Osteoblast (primary cell): ENCODE data around the gene SPTLC3. TPM values are rescaled to one million over a fixed set of nuclear protein-coding genes. Genes with fewer than 3 reads are reported as not detected.

Experiments used
- DNase-seq: peaks from one replicate; pipeline ENCODE4 v3.0.0; 2011; ENCODE audit warnings: low spot score, mixed read lengths; ENCODE audit not compliant: insufficient read length; ENCODE audit errors: missing footprints
- H2AFZ ChIP-seq: 2 replicates; pipeline ENCODE4 v1.6.0; 2011; ENCODE audit warnings: mild to moderate bottlenecking, low read length
- H3K27ac ChIP-seq: 2 replicates; pipeline ENCODE4 v1.5.1; 2011; ENCODE audit warnings: mild to moderate bottlenecking, low read depth, low read length, moderate library complexity
- H3K27me3 ChIP-seq: 2 replicates; pipeline ENCODE4 v1.6.0; 2012; ENCODE audit warnings: mild to moderate bottlenecking, control low read depth, inconsistent platforms, low read length, moderate library complexity; ENCODE audit not compliant: insufficient read depth
- H3K36me3 ChIP-seq: 2 replicates; pipeline ENCODE4 v1.5.1; 2011; ENCODE audit warnings: mild to moderate bottlenecking, low read length, control low read depth, moderate library complexity; ENCODE audit not compliant: insufficient read depth
- H3K4me1 ChIP-seq: 2 replicates; pipeline ENCODE4 v1.5.1; 2011; ENCODE audit warnings: mild to moderate bottlenecking, low read length, control low read depth, moderate library complexity; ENCODE audit not compliant: insufficient read depth
- H3K4me2 ChIP-seq: 2 replicates; pipeline ENCODE4 v1.6.0; 2011; ENCODE audit warnings: mild to moderate bottlenecking, low read length; ENCODE audit not compliant: insufficient read depth
- H3K4me3 ChIP-seq: fragments of 200-600 bp; sonication (generic); 3 replicates; pipeline ENCODE4 v1.5.1; 2012; ENCODE audit warnings: mild to moderate bottlenecking, low read length, inconsistent platforms; ENCODE audit not compliant: insufficient read depth
- H3K79me2 ChIP-seq: 2 replicates; pipeline ENCODE4 v1.6.0; 2012; ENCODE audit warnings: mild to moderate bottlenecking, low read length, control low read depth, inconsistent platforms; ENCODE audit not compliant: insufficient read depth
- H3K9me3 ChIP-seq: 2 replicates; pipeline ENCODE4 v1.5.1; 2011; ENCODE audit warnings: low read depth, low read length, control low read depth
- H4K20me1 ChIP-seq: 2 replicates; pipeline ENCODE4 v1.6.0; 2012; ENCODE audit warnings: mild to moderate bottlenecking, low read length, control low read depth; ENCODE audit not compliant: insufficient read depth
- total RNA-seq: library from RNA; depleted of rRNA; stranded (reverse); fragments of >200 nt; gene quantifications from 2 replicates; pipeline ENCODE4 v1.2.3, GENCODE V29; 2012
- TF ChIP-seq, protein P1 (sequence below): IDR thresholded peaks from 2 replicates; pipeline ENCODE4 v1.5.1; 2011; ENCODE audit warnings: mild to moderate bottlenecking, low read depth, low read length, moderate library complexity; ENCODE audit errors: extremely low read depth

The SPTLC3 gene
- total RNA-seq, 1 donor, result 14.8 TPM

DNA sequence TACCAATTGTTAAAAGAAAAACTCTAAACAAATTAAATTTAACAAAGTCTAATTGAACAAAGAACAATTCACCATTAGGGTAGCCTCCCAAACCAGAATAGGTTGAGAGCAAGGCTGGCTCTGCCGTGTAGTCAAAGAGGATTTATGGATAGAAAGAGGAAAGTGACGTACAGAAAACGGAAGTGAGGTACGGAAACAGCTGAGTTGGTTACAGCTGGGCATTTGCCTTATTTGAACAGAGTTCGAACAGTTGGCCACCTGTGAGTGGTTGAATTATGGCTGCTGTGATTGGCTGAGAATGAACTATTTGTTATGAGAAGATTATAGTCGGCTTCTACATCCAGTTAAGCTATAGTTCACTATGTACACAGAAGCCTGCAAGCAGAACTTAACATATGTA, 193.8 kb downstream of the SPTLC3 start:
- H4K20me1 ChIP-seq, result no peaks in the 10 kb centered on the region
- no peak for DNase-seq
- no peaks in the 10 kb centered on the region for H3K9me3 ChIP-seq
- no peak overlapping the region for H3K4me2 ChIP-seq
- H3K27me3 ChIP-seq, result peaks cover 2% of the 10 kb centered on the region
- H3K36me3 ChIP-seq, result no peaks in the 10 kb centered on the region
- no peak overlapping the region for H2AFZ ChIP-seq
- no peaks in the 10 kb centered on the region for H3K79me2 ChIP-seq
- TF ChIP-seq, protein P1, sequence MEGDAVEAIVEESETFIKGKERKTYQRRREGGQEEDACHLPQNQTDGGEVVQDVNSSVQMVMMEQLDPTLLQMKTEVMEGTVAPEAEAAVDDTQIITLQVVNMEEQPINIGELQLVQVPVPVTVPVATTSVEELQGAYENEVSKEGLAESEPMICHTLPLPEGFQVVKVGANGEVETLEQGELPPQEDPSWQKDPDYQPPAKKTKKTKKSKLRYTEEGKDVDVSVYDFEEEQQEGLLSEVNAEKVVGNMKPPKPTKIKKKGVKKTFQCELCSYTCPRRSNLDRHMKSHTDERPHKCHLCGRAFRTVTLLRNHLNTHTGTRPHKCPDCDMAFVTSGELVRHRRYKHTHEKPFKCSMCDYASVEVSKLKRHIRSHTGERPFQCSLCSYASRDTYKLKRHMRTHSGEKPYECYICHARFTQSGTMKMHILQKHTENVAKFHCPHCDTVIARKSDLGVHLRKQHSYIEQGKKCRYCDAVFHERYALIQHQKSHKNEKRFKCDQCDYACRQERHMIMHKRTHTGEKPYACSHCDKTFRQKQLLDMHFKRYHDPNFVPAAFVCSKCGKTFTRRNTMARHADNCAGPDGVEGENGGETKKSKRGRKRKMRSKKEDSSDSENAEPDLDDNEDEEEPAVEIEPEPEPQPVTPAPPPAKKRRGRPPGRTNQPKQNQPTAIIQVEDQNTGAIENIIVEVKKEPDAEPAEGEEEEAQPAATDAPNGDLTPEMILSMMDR, result no peak
- H3K4me1 ChIP-seq, result no peaks in the 10 kb centered on the region
- H3K4me3 ChIP-seq, result no peak overlapping the region
- H3K27ac ChIP-seq, result no peak overlapping the region

DNA sequence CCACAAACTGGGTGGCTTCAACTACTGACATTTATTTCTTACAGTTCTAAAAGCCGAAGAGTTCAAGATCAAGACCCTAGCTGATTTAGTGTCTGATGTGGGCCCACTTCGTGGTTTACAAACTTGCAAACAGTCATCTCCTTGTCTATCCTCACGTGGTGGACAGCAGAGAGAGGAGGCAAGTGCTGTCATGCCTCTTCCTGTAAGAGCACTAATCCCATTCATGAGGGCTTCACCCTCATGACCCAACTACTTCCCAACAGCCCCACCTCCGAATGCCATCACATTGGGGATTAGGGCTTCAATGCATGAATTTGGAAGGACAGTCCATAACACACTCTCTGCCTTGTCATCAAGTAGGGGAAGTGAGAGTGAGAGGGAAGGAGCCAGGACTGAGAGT, 196.7 kb downstream of the SPTLC3 start:
- Histone ChIP-seq H3K27ac (no peak overlapping the region), H3K4me1 (no peaks in the 10 kb centered on the region), H3K4me2 (no peak overlapping the region), H2AFZ (no peak overlapping the region), H3K36me3 (no peaks in the 10 kb centered on the region), H3K9me3 (no peaks in the 10 kb centered on the region), H4K20me1 (no peaks in the 10 kb centered on the region), H3K27me3 (peaks cover 3% of the 10 kb centered on the region), H3K79me2 (no peaks in the 10 kb centered on the region), H3K4me3 (no peak overlapping the region)
- TF ChIP-seq, protein P1, result no peak
- no peak for DNase-seq

DNA sequence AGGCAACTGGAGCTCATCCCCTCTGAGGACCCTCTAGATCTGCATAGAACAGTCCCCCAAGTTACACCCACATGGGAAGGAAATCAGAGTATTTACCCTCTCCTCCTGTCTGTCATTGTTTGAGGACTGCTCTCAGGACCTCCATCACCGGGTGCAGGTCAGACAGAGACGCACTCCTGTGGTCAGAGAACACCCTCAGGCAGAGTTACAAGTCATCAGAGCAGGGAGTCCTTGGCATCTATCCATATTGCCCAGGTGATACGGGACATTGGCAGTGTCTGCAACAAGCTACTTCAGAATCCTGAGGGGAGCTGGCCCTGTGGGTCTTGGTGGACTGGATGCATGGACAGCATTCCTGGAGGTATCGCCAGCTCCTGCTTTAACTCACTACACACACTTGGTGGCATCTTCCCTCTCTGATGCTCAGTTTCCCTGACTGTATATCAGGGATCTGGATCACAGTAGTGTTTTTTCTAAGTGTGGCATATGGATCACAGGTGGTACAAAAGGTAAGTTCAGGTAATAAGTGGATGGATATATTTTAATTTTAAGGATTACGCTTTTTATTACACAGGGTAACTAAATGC, 197.2 kb downstream of the SPTLC3 start:
- no peak for DNase-seq
- Histone ChIP-seq H3K79me2 (no peaks in the 10 kb centered on the region), H3K27ac (no peak overlapping the region), H3K4me2 (no peak overlapping the region), H3K4me3 (no peak overlapping the region), H3K27me3 (peaks cover 3% of the 10 kb centered on the region), H4K20me1 (no peaks in the 10 kb centered on the region), H3K36me3 (no peaks in the 10 kb centered on the region), H2AFZ (no peak overlapping the region), H3K9me3 (no peaks in the 10 kb centered on the region), H3K4me1 (no peaks in the 10 kb centered on the region)
- TF ChIP-seq, protein P1, result no peak

DNA sequence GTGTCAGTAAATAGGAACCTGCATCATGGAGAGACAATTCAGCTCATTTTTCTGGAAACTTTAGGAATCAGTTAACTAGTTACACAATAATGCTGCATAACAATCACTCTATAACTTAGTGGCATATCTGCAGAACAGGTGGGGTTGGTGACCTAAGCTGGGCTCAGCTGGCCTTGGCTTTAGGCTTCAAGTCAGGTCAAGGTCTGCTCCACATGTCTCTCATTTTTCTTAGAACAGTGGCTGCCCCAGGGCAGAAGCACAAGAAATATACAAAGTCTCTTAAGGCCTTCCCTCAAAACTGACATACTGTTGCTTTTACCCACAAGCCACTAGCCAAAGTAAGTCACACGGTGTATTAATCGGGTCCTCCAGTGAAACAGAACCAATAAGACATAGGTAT, 198.2 kb downstream of the SPTLC3 start:
- Histone ChIP-seq H3K9me3 (no peaks in the 10 kb centered on the region), H3K4me2 (no peak overlapping the region), H4K20me1 (no peaks in the 10 kb centered on the region), H3K27ac (no peak overlapping the region), H3K4me1 (no peaks in the 10 kb centered on the region), H3K4me3 (no peak overlapping the region), H3K36me3 (no peaks in the 10 kb centered on the region), H3K27me3 (peaks cover 3% of the 10 kb centered on the region), H3K79me2 (no peaks in the 10 kb centered on the region), H2AFZ (no peak overlapping the region)
- no peak for DNase-seq
- TF ChIP-seq, protein P1, result no peak
